ENCODE results near the gene CFAP97D2. TPM values are rescaled to one million over a fixed set of nuclear protein-coding genes. Genes with fewer than 3 reads are reported as not detected.
A peak's percentile ranks its signal among the peaks of the same experiment; 100 is the strongest.
"Not testable (repeated sequence)": the region's sequence is repeated elsewhere in the genome, so short reads cannot be mapped to it uniquely, and the experiment has no call there.

Gene CFAP97D2
- total RNA-seq, 4 donors from 2014 or later, result not detected

GRCh38 chr13:114147803-114148520 lies 31.1 kb upstream of the CFAP97D2 start:
- H3K9me3 ChIP-seq, result no peaks in the 10 kb centered on the region
- H3K27ac ChIP-seq, result no peak overlapping the region
- whole genome bisulfite sequencing, 2 donors, result 77 to 82% methylated on average over 11 to 12 of the region's 22 CpGs
- no peaks in the 10 kb centered on the region for H3K36me3 ChIP-seq
- intact Hi-C loops (cut with DNase I), result no loop called here
- no peaks in the 10 kb centered on the region for H3K27me3 ChIP-seq
- H3K4me3 ChIP-seq (replicated peaks in 1 of 3), result no peak overlapping the region
- DNase-seq, result no peak
- peaks cover 0 to 2% of the 10 kb centered on the region in 2 donors for H3K4me1 ChIP-seq
- TF ChIP-seq CTCF (IDR thresholded peaks at IDR 0.05) (no peak), POLR2A (IDR thresholded peaks at IDR 0.05) (no peak)

GRCh38 chr13:114148521-114148855 lies 30.6 kb upstream of the CFAP97D2 start:
- Histone ChIP-seq H3K27me3 (no peaks in the 10 kb centered on the region), H3K27ac (no peak overlapping the region), H3K4me3 (replicated peaks in 1 of 3) (no peak overlapping the region), H3K36me3 (no peaks in the 10 kb centered on the region), H3K9me3 (no peaks in the 10 kb centered on the region), H3K4me1 (no peaks in the 10 kb centered on the region)
- WGBS, 2 donors, result 81 to 89% methylated on average over 8 of the region's 8 CpGs
- intact Hi-C loops (cut with DNase I), result no loop called here
- TF ChIP-seq CTCF (IDR thresholded peaks at IDR 0.05) (no peak), POLR2A (IDR thresholded peaks at IDR 0.05) (no peak)
- DNase-seq, result no peak

- H3K27me3 ChIP-seq; H3K9me3 ChIP-seq; H3K4me1 ChIP-seq; DNase-seq; H3K27ac ChIP-seq; intact Hi-C loops (cut with DNase I); H3K36me3 ChIP-seq; H3K4me3 ChIP-seq (replicated peaks in 1 of 3): not testable (repeated sequence)
- WGBS, 2 donors, result 88 to 91% methylated on average over 14 to 19 of the region's 19 CpGs
Measured at GRCh38 chr13:114148886-114149285, 30.2 kb upstream of the CFAP97D2 start.

GRCh38 chr13:114149774-114150740 lies 29.0 kb upstream of the CFAP97D2 start:
- 85 to 90% methylated on average over 11 of the region's 12 CpGs for WGBS, 2 donors
- Histone ChIP-seq H3K9me3 (no peaks in the 10 kb centered on the region), H3K36me3 (no peaks in the 10 kb centered on the region), H3K27ac (no peak overlapping the region), H3K4me3 (replicated peaks in 1 of 3) (no peak overlapping the region), H3K27me3 (no peaks in the 10 kb centered on the region), H3K4me1 (no peaks in the 10 kb centered on the region)
- no peak for TF ChIP-seq POLR2A (IDR thresholded peaks at IDR 0.05)
- no peak for TF ChIP-seq CTCF (IDR thresholded peaks at IDR 0.05)
- DNase-seq, result no peak
- intact Hi-C loops (cut with DNase I), result no loop called here

GRCh38 chr13:114151031-114151430 lies 28.0 kb upstream of the CFAP97D2 start:
- intact Hi-C loops (cut with DNase I), result no loop called here
- TF ChIP-seq CTCF (IDR thresholded peaks at IDR 0.05) (no peak), POLR2A (IDR thresholded peaks at IDR 0.05) (no peak)
- peak overlapping the region in 1 of 3 donors; percentile 2 for H3K27ac ChIP-seq

More at GRCh38 chr13:114151031-114151430, 28.0 kb upstream of the CFAP97D2 start:
- H3K36me3 ChIP-seq, result no peaks in the 10 kb centered on the region
- H3K9me3 ChIP-seq, result no peaks in the 10 kb centered on the region
- WGBS, 2 donors, result 64 to 80% methylated on average over 6 to 9 of the region's 10 CpGs
- DNase-seq, result no peak
- H3K27me3 ChIP-seq, result no peaks in the 10 kb centered on the region
- H3K4me1 ChIP-seq, result no peaks in the 10 kb centered on the region
- no peak overlapping the region for H3K4me3 ChIP-seq (replicated peaks in 1 of 3)

Measured in thyroid gland (tissue), 4 donors.